HCT116 (cell line): ENCODE data around the gene IMPA2. TPM values are rescaled to one million over a fixed set of nuclear protein-coding genes. Genes with fewer than 3 reads are reported as not detected.
A peak's percentile ranks its signal among the peaks of the same experiment; 100 is the strongest.

Experiments
- ATAC-seq: fragments of 200-7000 bp; cut with Tn5 transposase; 2 replicates; pipeline ENCODE4 v1.9.1; 2020; ENCODE audit warnings: mild to moderate bottlenecking, moderate library complexity
- BruUV-seq: library from RNA; stranded (reverse); fragments of 400-500 nt; replicated peaks from 2 replicates; lab custom pipeline; 2021; lab: Mats Ljungman, UMichigan
- CTCF ChIA-PET: fragments of 300-600 bp; sonication (Branson Sonifier 250); formaldehyde crosslinking; loops from one replicate; lab custom pipeline; 2021; ENCODE audit warnings: antibody characterized with exemption; lab: Charles Lee
- POLR2A ChIA-PET: fragments of 300-600, 350-600 bp; sonication (Branson Sonifier 250); formaldehyde crosslinking; loops from one replicate; lab custom pipeline; 2021; ENCODE audit warnings: antibody characterized with exemption; lab: Charles Lee
- RAD21 ChIA-PET, 2 experiments: fragments of 300-600 bp; sonication (Branson Sonifier 250); formaldehyde crosslinking; loops; one replicate each; lab custom pipeline; 2023; ENCODE audit warnings: low total read pairs in 2 of 2; ENCODE audit not compliant: uncharacterized antibody in 2 of 2, unreplicated experiment in 2 of 2, low non-redundant PET in 1 of 2; lab: Charles Lee
- DNase-seq: peaks from one replicate; pipeline ENCODE4 v3.0.0-alpha.2; 2010; ENCODE audit warnings: low read depth, low spot score
- H2AFZ ChIP-seq: fragments of 200-600 bp; shearing (Covaris generic), sonication (generic); 2 replicates; pipeline ENCODE4 v1.6.1; 2017; ENCODE audit warnings: low read depth, mixed run types, mixed read lengths, antibody characterized with exemption, low read length; ENCODE audit not compliant: poor library complexity, severe bottlenecking
- H3K27ac ChIP-seq: 2 replicates; pipeline ENCODE4 v1.5.1; 2012; ENCODE audit warnings: low read depth, low read length
- H3K27me3 ChIP-seq: fragments of 200-600 bp; sonication (generic); 2 replicates; pipeline ENCODE4 v1.6.1; 2016; ENCODE audit warnings: mixed run types, low read length, mixed read lengths; ENCODE audit not compliant: insufficient read depth
- H3K36me3 ChIP-seq, 2 experiments: fragments of 200-500 bp in 1 of 2; fragments of 200-600 bp in 1 of 2; sonication (Bioruptor generic) in 1 of 2; sonication (generic) in 1 of 2; 2 replicates each; pipeline versions ENCODE4 v1.5.1 to v1.6.1; 2014 to 2016; ENCODE audit warnings: low read length in 2 of 2, inconsistent platforms in 1 of 2, mixed read lengths in 1 of 2, mixed run types in 1 of 2; ENCODE audit not compliant: insufficient read depth in 2 of 2, control insufficient read depth in 1 of 2
- H3K4me1 ChIP-seq, 2 experiments: fragments of 200-600 bp in 1 of 2; sonication (generic) in 1 of 2; 2 replicates each; pipeline versions ENCODE4 v1.5.1 to v1.6.1; 2012 to 2017; ENCODE audit warnings: low read length in 2 of 2, inconsistent platforms in 1 of 2, mild to moderate bottlenecking in 1 of 2, mixed read lengths in 1 of 2, mixed run types in 1 of 2, moderate library complexity in 1 of 2; ENCODE audit not compliant: insufficient read depth in 2 of 2, control insufficient read depth in 1 of 2
- H3K4me2 ChIP-seq: fragments of 200-600 bp; sonication (generic); 2 replicates; pipeline ENCODE4 v1.6.1; 2017; ENCODE audit warnings: mixed run types, low read length, mixed read lengths
- H3K4me3 ChIP-seq, 2 experiments: fragments of 200-600 bp in 1 of 2; sonication (generic) in 1 of 2; replicated peaks in 1 of 2; 2 replicates each; pipeline ENCODE4 v1.5.1; 2011 to 2016; ENCODE audit warnings: low read length in 2 of 2, control low read depth in 1 of 2, low read depth in 1 of 2, mild to moderate bottlenecking in 1 of 2, mixed read lengths in 1 of 2, mixed run types in 1 of 2
- H3K79me2 ChIP-seq: fragments of 200-600 bp; sonication (generic); 2 replicates; pipeline ENCODE4 v1.6.1; 2017; ENCODE audit warnings: mild to moderate bottlenecking, mixed run types, low read length, moderate library complexity, mixed read lengths; ENCODE audit not compliant: insufficient read depth
- H3K9ac ChIP-seq: fragments of 200-600 bp; sonication (generic); 2 replicates; pipeline ENCODE4 v1.6.1; 2016; ENCODE audit warnings: low read length, mixed read lengths
- H3K9me2 ChIP-seq: fragments of 200-600 bp; sonication (generic), shearing (Covaris generic); 2 replicates; pipeline ENCODE4 v1.6.1; 2017; ENCODE audit warnings: mixed run types, mild to moderate bottlenecking, moderate library complexity; ENCODE audit not compliant: insufficient read depth
- H3K9me3 ChIP-seq, 2 experiments: fragments of 200-500 bp in 1 of 2; fragments of 200-600 bp in 1 of 2; sonication (Bioruptor generic) in 1 of 2; sonication (generic) in 1 of 2; 2 replicates each; pipeline ENCODE4 v1.6.1; 2014 to 2017; ENCODE audit warnings: low read length in 2 of 2, mixed read lengths in 2 of 2, inconsistent platforms in 1 of 2, low read depth in 1 of 2, mild to moderate bottlenecking in 1 of 2, mixed run types in 1 of 2, moderate library complexity in 1 of 2; ENCODE audit not compliant: control insufficient read depth in 1 of 2, insufficient read depth in 1 of 2
- H4K20me1 ChIP-seq: fragments of 200-600 bp; sonication (generic), shearing (Covaris generic); 2 replicates; pipeline ENCODE4 v1.6.1; 2017; ENCODE audit warnings: mixed run types, mild to moderate bottlenecking, moderate library complexity; ENCODE audit not compliant: insufficient read depth
- CEBPB ChIP-seq: IDR thresholded peaks from 2 replicates; pipeline ENCODE4 v1.6.1; 2012; ENCODE audit warnings: low read depth
- EGR1 ChIP-seq: IDR thresholded peaks from 2 replicates; pipeline ENCODE4 v1.6.1; 2012; ENCODE audit warnings: low read depth
- ELF1 ChIP-seq: IDR thresholded peaks from 2 replicates; pipeline ENCODE4 v1.6.1; 2012; ENCODE audit warnings: low read depth, borderline replicate concordance
- EZH2 ChIP-seq: fragments of 200-600 bp; sonication (generic); IDR thresholded peaks from 2 replicates; pipeline ENCODE4 v1.6.1; 2017; ENCODE audit warnings: antibody characterized with exemption, mixed run types
- EZH2phosphoT487 ChIP-seq: fragments of 200-600 bp; IDR thresholded peaks from 2 replicates; pipeline ENCODE4 v1.6.1; 2018; ENCODE audit warnings: antibody characterized with exemption, borderline replicate concordance
- FOSL1 ChIP-seq: IDR thresholded peaks from 2 replicates; pipeline ENCODE4 v1.6.1; 2012; ENCODE audit warnings: low read depth
- POLR2A ChIP-seq: IDR thresholded peaks from 2 replicates; pipeline ENCODE4 v1.7.0; 2011; ENCODE audit warnings: borderline replicate concordance; ENCODE audit not compliant: insufficient read depth, insufficient read length; ENCODE audit errors: extremely low read depth
- POLR2AphosphoS5 ChIP-seq: IDR thresholded peaks from 2 replicates; pipeline ENCODE4 v1.6.1; 2011; ENCODE audit warnings: mild to moderate bottlenecking, low read depth, low read length, moderate library complexity
- RAD21 ChIP-seq: IDR thresholded peaks from 2 replicates; pipeline ENCODE4 v1.6.1; 2012; ENCODE audit warnings: low read depth, mild to moderate bottlenecking
- SP1 ChIP-seq: IDR thresholded peaks from 2 replicates; pipeline ENCODE4 v1.6.1; 2012; ENCODE audit warnings: low read depth
- SRF ChIP-seq: IDR thresholded peaks from 2 replicates; pipeline ENCODE4 v1.6.1; 2012; ENCODE audit warnings: low read depth
- TCF7L2 ChIP-seq: IDR thresholded peaks from 2 replicates; pipeline ENCODE4 v1.7.0; 2011; ENCODE audit warnings: borderline replicate concordance, inconsistent platforms; ENCODE audit not compliant: insufficient read depth, insufficient read length; ENCODE audit errors: extremely low read depth
- YY1 ChIP-seq: IDR thresholded peaks from 2 replicates; pipeline ENCODE4 v1.6.1; 2011; ENCODE audit warnings: low read length, low read depth, moderate library complexity, mild to moderate bottlenecking; ENCODE audit not compliant: insufficient replicate concordance; ENCODE audit errors: extremely low read depth
- ZFX ChIP-seq: fragments of 450-650 bp; IDR thresholded peaks from 2 replicates; pipeline ENCODE4 v1.6.1; 2017
- intact Hi-C: fragments of 100-400 bp; cut with micrococcal nuclease; formaldehyde crosslinking; loops from 2 replicates; pipeline ENCODE4 v1.10.0; 2022
- total RNA-seq: library from RNA; stranded (reverse); gene quantifications from one replicate; pipeline ENCODE4 v1.2.1, GENCODE V29; 2021; ENCODE audit not compliant: unreplicated experiment
- TF ChIP-seq, protein P1 (sequence below): IDR thresholded peaks from 2 replicates; pipeline ENCODE4 v1.6.1; 2011; ENCODE audit warnings: mild to moderate bottlenecking, low read length, moderate library complexity; ENCODE audit not compliant: insufficient replicate concordance; ENCODE audit errors: extremely low read depth
- TF ChIP-seq, protein P2 (sequence below): IDR thresholded peaks from 2 replicates; pipeline ENCODE4 v1.6.1; 2012
- TF ChIP-seq, protein P3 (sequence below), 3 experiments: fragments of 200-600 bp in 1 of 3; sonication (generic) in 1 of 3; IDR thresholded peaks in 2 of 3; conservative IDR thresholded peaks in 1 of 3; 2 replicates each; pipeline ENCODE4 v1.5.1; 2012 to 2017; ENCODE audit warnings: low read depth in 2 of 3, low read length in 2 of 3, antibody characterized with exemption in 1 of 3, borderline replicate concordance in 1 of 3, control low read depth in 1 of 3, mild to moderate bottlenecking in 1 of 3, mixed read lengths in 1 of 3, mixed run types in 1 of 3, moderate library complexity in 1 of 3; ENCODE audit not compliant: insufficient read depth in 1 of 3
- TF ChIP-seq, protein P4 (sequence below): IDR thresholded peaks from 2 replicates; pipeline ENCODE4 v1.6.1; 2012; ENCODE audit warnings: low read depth

IMPA2 gene
- total RNA-seq, 1 experiment from 2014 or later, result 32.5 TPM

DNA sequence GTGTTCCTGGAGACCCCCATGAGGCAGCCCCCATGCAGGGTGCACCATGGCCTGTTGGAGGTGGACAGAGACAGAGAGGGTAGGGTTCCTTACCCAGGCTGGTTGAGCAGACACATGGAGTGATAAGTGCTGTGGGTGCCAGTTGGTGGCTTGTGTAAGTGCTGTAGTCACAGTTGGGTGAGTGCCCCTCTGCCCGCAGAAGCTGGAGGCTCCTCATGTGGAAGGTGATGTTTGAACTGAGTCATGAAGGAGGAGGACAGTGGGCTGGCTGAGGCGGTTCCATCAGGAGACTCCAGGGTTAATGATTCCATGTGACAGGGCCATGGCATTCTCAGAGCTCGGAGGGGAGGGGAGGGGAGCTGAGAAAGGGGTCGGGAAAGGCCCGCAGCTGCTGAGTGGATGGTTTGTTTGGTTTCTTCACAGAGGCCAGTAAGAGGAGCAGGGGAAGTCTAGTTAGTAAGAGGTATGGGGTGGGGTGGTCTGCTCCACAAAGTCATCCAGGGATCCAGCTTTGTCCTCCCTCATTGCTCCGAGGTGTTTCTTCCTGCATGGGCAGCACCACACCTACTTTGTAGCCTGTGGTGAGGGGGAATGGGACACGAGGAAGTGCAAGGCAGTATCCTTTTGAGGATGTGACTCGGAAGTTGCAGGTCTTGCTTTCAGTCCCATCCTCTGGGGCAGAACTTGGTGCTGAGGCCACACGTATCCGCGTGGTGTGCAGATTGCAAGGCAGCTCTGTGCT is 13.6 kb downstream of the IMPA2 start:
- no peak overlapping the region for H3K4me3 ChIP-seq
- H3K79me2 ChIP-seq, result no peaks in the 10 kb centered on the region
- no peak overlapping the region for H3K27ac ChIP-seq
- TF ChIP-seq, protein P1, sequence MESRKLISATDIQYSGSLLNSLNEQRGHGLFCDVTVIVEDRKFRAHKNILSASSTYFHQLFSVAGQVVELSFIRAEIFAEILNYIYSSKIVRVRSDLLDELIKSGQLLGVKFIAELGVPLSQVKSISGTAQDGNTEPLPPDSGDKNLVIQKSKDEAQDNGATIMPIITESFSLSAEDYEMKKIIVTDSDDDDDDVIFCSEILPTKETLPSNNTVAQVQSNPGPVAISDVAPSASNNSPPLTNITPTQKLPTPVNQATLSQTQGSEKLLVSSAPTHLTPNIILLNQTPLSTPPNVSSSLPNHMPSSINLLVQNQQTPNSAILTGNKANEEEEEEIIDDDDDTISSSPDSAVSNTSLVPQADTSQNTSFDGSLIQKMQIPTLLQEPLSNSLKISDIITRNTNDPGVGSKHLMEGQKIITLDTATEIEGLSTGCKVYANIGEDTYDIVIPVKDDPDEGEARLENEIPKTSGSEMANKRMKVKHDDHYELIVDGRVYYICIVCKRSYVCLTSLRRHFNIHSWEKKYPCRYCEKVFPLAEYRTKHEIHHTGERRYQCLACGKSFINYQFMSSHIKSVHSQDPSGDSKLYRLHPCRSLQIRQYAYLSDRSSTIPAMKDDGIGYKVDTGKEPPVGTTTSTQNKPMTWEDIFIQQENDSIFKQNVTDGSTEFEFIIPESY, result no peak
- TF ChIP-seq SP1 (no peak), ZFX (no peak), SRF (no peak), ELF1 (no peak), EZH2phosphoT487 (no peak), FOSL1 (no peak), CEBPB (no peak), POLR2A (no peak), EGR1 (no peak), POLR2AphosphoS5 (no peak), YY1 (no peak), RAD21 (no peak), TCF7L2 (no peak), EZH2 (no peak)
- TF ChIP-seq, protein P2, sequence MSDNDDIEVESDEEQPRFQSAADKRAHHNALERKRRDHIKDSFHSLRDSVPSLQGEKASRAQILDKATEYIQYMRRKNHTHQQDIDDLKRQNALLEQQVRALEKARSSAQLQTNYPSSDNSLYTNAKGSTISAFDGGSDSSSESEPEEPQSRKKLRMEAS, result no peak
- TF ChIP-seq, protein P3, sequence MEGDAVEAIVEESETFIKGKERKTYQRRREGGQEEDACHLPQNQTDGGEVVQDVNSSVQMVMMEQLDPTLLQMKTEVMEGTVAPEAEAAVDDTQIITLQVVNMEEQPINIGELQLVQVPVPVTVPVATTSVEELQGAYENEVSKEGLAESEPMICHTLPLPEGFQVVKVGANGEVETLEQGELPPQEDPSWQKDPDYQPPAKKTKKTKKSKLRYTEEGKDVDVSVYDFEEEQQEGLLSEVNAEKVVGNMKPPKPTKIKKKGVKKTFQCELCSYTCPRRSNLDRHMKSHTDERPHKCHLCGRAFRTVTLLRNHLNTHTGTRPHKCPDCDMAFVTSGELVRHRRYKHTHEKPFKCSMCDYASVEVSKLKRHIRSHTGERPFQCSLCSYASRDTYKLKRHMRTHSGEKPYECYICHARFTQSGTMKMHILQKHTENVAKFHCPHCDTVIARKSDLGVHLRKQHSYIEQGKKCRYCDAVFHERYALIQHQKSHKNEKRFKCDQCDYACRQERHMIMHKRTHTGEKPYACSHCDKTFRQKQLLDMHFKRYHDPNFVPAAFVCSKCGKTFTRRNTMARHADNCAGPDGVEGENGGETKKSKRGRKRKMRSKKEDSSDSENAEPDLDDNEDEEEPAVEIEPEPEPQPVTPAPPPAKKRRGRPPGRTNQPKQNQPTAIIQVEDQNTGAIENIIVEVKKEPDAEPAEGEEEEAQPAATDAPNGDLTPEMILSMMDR (IDR thresholded peaks at IDR 0.05 in 2 of 3, conservative IDR thresholded peaks at IDR 0.05 in 1 of 3; ENCODE audit: borderline replicate concordance in 1 of 3, insufficient read depth in 1 of 3, low read depth in 2 of 3, low read length in 2 of 3), result no peak
- TF ChIP-seq, protein P4, sequence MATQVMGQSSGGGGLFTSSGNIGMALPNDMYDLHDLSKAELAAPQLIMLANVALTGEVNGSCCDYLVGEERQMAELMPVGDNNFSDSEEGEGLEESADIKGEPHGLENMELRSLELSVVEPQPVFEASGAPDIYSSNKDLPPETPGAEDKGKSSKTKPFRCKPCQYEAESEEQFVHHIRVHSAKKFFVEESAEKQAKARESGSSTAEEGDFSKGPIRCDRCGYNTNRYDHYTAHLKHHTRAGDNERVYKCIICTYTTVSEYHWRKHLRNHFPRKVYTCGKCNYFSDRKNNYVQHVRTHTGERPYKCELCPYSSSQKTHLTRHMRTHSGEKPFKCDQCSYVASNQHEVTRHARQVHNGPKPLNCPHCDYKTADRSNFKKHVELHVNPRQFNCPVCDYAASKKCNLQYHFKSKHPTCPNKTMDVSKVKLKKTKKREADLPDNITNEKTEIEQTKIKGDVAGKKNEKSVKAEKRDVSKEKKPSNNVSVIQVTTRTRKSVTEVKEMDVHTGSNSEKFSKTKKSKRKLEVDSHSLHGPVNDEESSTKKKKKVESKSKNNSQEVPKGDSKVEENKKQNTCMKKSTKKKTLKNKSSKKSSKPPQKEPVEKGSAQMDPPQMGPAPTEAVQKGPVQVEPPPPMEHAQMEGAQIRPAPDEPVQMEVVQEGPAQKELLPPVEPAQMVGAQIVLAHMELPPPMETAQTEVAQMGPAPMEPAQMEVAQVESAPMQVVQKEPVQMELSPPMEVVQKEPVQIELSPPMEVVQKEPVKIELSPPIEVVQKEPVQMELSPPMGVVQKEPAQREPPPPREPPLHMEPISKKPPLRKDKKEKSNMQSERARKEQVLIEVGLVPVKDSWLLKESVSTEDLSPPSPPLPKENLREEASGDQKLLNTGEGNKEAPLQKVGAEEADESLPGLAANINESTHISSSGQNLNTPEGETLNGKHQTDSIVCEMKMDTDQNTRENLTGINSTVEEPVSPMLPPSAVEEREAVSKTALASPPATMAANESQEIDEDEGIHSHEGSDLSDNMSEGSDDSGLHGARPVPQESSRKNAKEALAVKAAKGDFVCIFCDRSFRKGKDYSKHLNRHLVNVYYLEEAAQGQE, result no peak
- DNase-seq, result no peak
- ChIA-PET RAD21 (interaction anchor here (0.6 to 3.9 kb wide), 6 partner anchors 13 to 261 kb away, joined by 3 to 25 read pairs (median 4); partner anchors contain the start of gene IMPA2 (in 1 of the 2)), POLR2A (interaction anchor here (1.2 to 2.6 kb wide), 3 partner anchors 14 to 299 kb away, joined by 3 to 14 read pairs (median 5); partner anchors contain the start of gene IMPA2), CTCF (interaction anchor here (0.8 to 8.5 kb wide), 17 partner anchors 9 to 341 kb away, joined by 3 to 162 read pairs (median 4); partner anchors contain the start of gene IMPA2)
- no peaks in the 10 kb centered on the region for H3K9me3 ChIP-seq
- intact Hi-C loops, result loop anchor here (1.0 kb wide), 3 partner anchors 57 to 340 kb away; no protein-coding TSS in a partner anchor
- peaks cover 6 to 23% of the 10 kb centered on the region in 2 experiments; a peak in 3 of 4 replicates for H3K4me1 ChIP-seq
- no peaks in the 10 kb centered on the region for H3K27me3 ChIP-seq
- H3K4me2 ChIP-seq, result peak overlapping the region; percentile 28; the same call in 1 of the 2 replicates
- no peaks in the 10 kb centered on the region; a peak in 1 of 4 replicates for H3K36me3 ChIP-seq
- BruUV-seq, result no TSS peak
- H3K9me2 ChIP-seq, result no peaks in the 10 kb centered on the region
- no peak overlapping the region for H3K9ac ChIP-seq
- ATAC-seq, result peak; percentile 46
- H2AFZ ChIP-seq, result no peak overlapping the region
- no peaks in the 10 kb centered on the region for H4K20me1 ChIP-seq
